HS-5 (cell line): Measurements from ENCODE around the gene NTRK1.
"Not testable (repeated sequence)": the region's sequence is repeated elsewhere in the genome, so short reads cannot be mapped to it uniquely, and the experiment has no call there.

Source experiments
- DNase-seq: peaks from one replicate; pipeline ENCODE4 v3.0.0-alpha.2; 2012; ENCODE audit warnings: low read depth

Gene NTRK1

GRCh38 chr1:156913809-156914387, 53.2 kb downstream of the NTRK1 start:
- no peak for DNase-seq

- no peak for DNase-seq
These were observed 53.8 kb downstream of the NTRK1 start for GRCh38 chr1:156914440-156914856.

GRCh38 chr1:156920233-156921052, 59.8 kb downstream of the NTRK1 start, which contains the start of gene LRRC71:
LRRC71 (plus strand) TSS chr1:156920632; CDS start chr1:156920804, 172 bp downstream.
- DNase-seq, result no peak

GRCh38 chr1:156921053-156921529, 60.4 kb downstream of the NTRK1 start:
- no peak for DNase-seq

- DNase-seq, result no peak
These were observed 62.5 kb downstream of the NTRK1 start for GRCh38 chr1:156922986-156923669.

GRCh38 chr1:156923670-156924477, 63.2 kb downstream of the NTRK1 start:
- DNase-seq, result no peak

GRCh38 chr1:156924478-156925153, 64.0 kb downstream of the NTRK1 start:
- DNase-seq, result no peak

GRCh38 chr1:156925154-156926010, 64.7 kb downstream of the NTRK1 start:
- no peak for DNase-seq

GRCh38 chr1:156926175-156926574, 65.5 kb downstream of the NTRK1 start:
- DNase-seq, result no peak

- not testable (repeated sequence) for DNase-seq
These were observed 66.0 kb downstream of the NTRK1 start for GRCh38 chr1:156926695-156927094.

- DNase-seq, result peak; percentile 46
These were observed 66.8 kb downstream of the NTRK1 start for GRCh38 chr1:156927215-156928042.

GRCh38 chr1:156928043-156928602, 67.5 kb downstream of the NTRK1 start:
- DNase-seq, result no peak

GRCh38 chr1:156929596-156930238, 69.1 kb downstream of the NTRK1 start:
- no peak for DNase-seq

- DNase-seq, result no peak
These were observed 69.8 kb downstream of the NTRK1 start for GRCh38 chr1:156930483-156930882.
